Measurements from ENCODE around the gene DMRT2. TPM values are rescaled to one million over a fixed set of nuclear protein-coding genes. Genes with fewer than 3 reads are reported as not detected.

DMRT2 gene
- total and polyA plus RNA-seq, 2 donors (not counting 3 experiments of a cell fraction or from before 2014, with no cell fraction given): not detected

DNA sequence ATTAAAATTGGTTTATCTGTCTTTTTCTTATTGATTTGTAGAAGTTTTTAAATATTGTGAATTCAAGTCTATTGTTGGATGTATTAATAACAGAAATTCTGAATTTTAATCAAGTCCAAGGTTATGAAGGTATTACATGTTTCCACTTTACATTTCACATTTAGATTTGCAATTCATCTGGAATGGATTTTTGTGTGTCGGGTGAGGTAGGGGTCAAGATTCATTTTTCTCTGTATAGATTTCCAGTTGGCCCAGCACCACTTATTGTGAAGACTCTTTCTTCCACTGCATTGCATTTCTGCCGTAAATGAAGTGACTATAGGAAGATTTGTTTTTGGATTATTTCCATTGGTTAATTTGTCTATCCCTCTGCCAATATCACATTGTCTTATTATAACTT lies 35.5 kb upstream of the DMRT2 start:
- Histone ChIP-seq H3K9me1 (replicated peaks; ENCODE audit: control insufficient read depth, extremely low read depth, insufficient read depth, low read length) (no peaks in the 10 kb centered on the region), H3K4me2 (ENCODE audit: insufficient read depth, low read length) (no peak overlapping the region), H3K4me3 (replicated peaks in 1 of 3; ENCODE audit: insufficient read depth in 1 of 3, low read depth in 1 of 3, low read length in 3 of 3) (no peak overlapping the region), H3K27me3 (ENCODE audit: control insufficient read depth in 2 of 2, insufficient read depth in 2 of 2, low read length in 2 of 2) (no peaks in the 10 kb centered on the region), H3K27ac (ENCODE audit: insufficient read depth, low read depth, low read length) (no peak overlapping the region), H3K9ac (replicated peaks; ENCODE audit: extremely low read depth, insufficient read depth, low read length) (no peak overlapping the region), H3K36me3 (ENCODE audit: control insufficient read depth in 2 of 2, extremely low read depth in 1 of 2, insufficient read depth in 2 of 2, low read length in 2 of 2) (no peaks in the 10 kb centered on the region), H2AFZ (ENCODE audit: low read depth, low read length) (no peak overlapping the region), H4K20me1 (replicated peaks; ENCODE audit: control insufficient read depth, extremely low read depth, insufficient read depth, low read length) (no peaks in the 10 kb centered on the region), H3K9me3 (replicated peaks; ENCODE audit: control insufficient read depth, insufficient read depth, low read length) (no peaks in the 10 kb centered on the region), H3K79me2 (ENCODE audit: control insufficient read depth, insufficient read depth, low read length) (no peaks in the 10 kb centered on the region), H3K4me1 (ENCODE audit: control insufficient read depth, extremely low read depth, insufficient read depth, low read length) (no peaks in the 10 kb centered on the region)
- FAIRE-seq: no peak
- DNase-seq (ENCODE audit: low read depth, low spot score): no peak
- CTCF ChIA-PET: no interaction called here
- POLR2A ChIA-PET: no interaction called here
- dilution Hi-C loops (cut with MboI; ENCODE audit: extremely low pct_ligation_motif_present, low sequenced_read_pairs): no loop called here
- BruUV-seq (replicated peaks): no TSS peak
- intact Hi-C loops (cut with micrococcal nuclease): loop anchor here (10.0 kb wide), 1 partner anchor 1070 kb away; no protein-coding TSS in a partner anchor
- TF ChIP-seq GATA2 (IDR thresholded peaks at IDR 0.05; ENCODE audit: insufficient read depth, insufficient read length, low read depth, low read length): no peak
- TF ChIP-seq, protein P1, sequence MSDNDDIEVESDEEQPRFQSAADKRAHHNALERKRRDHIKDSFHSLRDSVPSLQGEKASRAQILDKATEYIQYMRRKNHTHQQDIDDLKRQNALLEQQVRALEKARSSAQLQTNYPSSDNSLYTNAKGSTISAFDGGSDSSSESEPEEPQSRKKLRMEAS (IDR thresholded peaks at IDR 0.05; ENCODE audit: insufficient read depth, insufficient read length): no peak
- no peak for TF ChIP-seq EZH2 (IDR thresholded peaks at IDR 0.05; ENCODE audit: borderline replicate concordance, low read depth, low read length, severe bottlenecking)
- no peak for TF ChIP-seq MYC (IDR thresholded peaks at IDR 0.05; ENCODE audit: low read depth, low read length)
- TF ChIP-seq JUN (IDR thresholded peaks at IDR 0.05; ENCODE audit: borderline replicate concordance, insufficient read depth, insufficient read length, low read depth): no peak
- TF ChIP-seq, protein P2, sequence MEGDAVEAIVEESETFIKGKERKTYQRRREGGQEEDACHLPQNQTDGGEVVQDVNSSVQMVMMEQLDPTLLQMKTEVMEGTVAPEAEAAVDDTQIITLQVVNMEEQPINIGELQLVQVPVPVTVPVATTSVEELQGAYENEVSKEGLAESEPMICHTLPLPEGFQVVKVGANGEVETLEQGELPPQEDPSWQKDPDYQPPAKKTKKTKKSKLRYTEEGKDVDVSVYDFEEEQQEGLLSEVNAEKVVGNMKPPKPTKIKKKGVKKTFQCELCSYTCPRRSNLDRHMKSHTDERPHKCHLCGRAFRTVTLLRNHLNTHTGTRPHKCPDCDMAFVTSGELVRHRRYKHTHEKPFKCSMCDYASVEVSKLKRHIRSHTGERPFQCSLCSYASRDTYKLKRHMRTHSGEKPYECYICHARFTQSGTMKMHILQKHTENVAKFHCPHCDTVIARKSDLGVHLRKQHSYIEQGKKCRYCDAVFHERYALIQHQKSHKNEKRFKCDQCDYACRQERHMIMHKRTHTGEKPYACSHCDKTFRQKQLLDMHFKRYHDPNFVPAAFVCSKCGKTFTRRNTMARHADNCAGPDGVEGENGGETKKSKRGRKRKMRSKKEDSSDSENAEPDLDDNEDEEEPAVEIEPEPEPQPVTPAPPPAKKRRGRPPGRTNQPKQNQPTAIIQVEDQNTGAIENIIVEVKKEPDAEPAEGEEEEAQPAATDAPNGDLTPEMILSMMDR (IDR thresholded peaks at IDR 0.05; ENCODE audit: extremely low read depth in 1 of 2, insufficient read depth in 1 of 2, low read depth in 1 of 2, low read length in 2 of 2): no peak
- TF ChIP-seq POLR2AphosphoS5 (IDR thresholded peaks at IDR 0.05; ENCODE audit: insufficient read depth, low read depth, low read length): no peak
- TF ChIP-seq FOS (IDR thresholded peaks at IDR 0.05; ENCODE audit: borderline replicate concordance, insufficient read depth, low read length): no peak
- TF ChIP-seq POLR2A (IDR thresholded peaks at IDR 0.05; ENCODE audit: low read depth, low read length): no peak
